DMS 273 treated with DMSO at 0.1 percent for 48 hours (cell line): ENCODE measurements around the gene MAP3K20.
"Not testable (repeated sequence)": the region's sequence is repeated elsewhere in the genome, so short reads cannot be mapped to it uniquely, and the experiment has no call there.

Source experiments
- DNase-seq: peaks from one replicate; lab custom pipeline; 2025; lab: John Stamatoyannopoulos, UW

Gene MAP3K20

DNA sequence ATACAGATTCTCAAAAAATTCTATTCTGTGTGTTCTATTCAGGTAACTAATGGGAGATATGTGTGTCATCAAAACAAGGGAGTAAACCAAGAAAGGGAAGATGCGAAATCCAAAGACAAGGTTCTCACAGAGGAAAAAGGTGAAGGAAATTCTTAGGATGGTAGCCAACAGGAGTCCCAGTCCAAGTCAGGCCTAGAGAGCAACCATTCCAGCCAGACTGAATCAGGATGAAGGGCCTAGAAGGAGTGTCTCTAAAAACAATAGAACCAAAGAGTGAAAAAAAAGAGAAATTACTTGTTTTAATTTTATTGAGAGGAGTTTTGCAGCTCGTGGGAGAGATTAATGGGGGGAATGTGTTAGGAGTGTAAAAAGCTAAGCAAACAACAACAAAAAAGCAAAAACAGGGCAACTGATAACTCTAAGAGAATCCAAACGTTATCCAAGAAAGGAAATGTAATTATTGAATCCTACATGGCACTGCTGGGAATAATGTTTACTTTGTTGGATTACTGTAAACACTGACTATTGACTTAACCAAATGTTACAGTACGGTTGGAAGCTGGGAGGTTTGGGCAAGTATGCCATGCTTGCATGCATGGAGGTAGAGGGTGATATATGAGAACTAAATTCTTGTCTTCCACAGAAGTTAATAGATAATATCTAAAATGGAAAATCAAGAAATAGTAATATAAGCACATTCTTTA lies 12.3 kb downstream of the MAP3K20 start:
- DNase-seq = no peak

DNA sequence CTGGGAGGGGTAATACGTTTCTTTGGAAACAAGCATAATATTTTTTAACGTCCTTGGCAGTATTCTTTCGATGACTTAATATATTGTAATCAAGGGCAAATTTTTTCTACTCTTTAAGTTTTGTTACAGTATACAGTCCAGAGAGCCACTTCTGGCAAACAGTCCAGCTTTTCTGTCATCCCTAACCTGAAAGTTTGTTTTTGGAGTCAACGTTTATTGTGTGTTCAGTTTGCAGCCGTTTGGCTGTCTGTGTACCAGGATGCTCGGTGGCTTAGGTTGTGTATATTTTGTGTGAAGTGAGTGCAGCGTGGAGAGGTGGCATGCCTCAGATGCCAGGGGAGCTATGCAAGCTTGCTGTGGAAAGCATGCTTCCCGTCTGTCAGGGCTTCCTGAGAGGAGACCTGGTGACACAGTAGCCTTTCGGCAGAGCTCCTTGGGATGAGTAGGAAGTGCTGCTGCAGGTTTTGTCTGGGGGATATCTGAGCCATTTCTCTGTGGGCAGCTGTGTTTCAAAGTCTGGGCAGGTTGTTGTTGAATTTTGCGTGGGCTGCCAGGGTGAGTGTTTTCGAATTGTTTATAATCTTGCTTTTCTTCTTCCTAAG lies 14.7 kb downstream of the MAP3K20 start:
- DNase-seq = no peak

DNA sequence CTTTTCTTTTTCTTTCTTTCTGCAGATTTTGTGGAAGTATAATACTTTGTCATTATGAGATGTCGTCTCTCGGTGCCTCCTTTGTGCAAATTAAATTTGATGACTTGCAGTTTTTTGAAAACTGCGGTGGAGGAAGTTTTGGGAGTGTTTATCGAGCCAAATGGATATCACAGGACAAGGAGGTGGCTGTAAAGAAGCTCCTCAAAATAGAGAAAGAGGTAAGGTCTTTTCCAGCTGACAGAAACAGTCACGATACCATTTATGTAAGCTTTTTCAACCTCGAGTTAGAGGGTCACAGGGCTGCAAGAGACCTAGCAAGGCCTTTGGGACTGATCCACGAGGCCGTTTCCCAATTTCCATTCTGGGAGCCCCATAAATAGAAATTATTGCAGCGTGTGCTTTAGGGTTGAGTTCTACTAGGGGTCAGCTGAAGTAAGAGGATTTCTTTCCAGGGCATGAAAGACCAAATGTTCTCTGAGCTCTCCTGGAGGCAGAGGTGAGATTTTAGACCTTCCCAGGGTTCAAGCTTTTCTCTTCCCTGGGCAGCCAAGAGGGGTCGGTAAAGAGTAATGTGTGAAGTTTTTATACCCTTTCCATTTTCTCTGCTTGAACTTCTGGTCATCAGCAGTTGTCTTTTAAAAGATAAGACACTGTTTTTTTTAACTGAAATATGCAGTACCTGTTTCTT lies 15.5 kb downstream of the MAP3K20 start:
- DNase-seq = no peak

DNA sequence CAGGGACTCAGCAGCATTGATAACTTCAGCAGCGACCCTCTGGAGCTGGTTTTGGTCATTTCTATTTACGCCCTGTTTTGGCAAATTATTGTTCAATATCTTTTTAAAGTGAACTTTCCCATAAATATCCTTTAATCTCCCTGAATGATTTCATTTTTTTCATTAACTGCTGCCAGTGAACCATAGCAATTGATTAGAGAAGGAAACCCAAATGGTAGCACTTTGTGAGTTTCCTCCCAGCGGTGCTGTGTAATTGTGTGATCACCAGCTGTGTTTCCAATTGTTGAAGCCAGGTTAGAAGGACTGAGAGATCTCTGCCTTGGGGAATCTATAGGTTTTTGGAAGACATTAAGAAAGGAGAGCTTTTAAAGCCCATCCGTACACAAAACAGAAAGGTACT lies 16.3 kb downstream of the MAP3K20 start:
- no peak for DNase-seq

DNA sequence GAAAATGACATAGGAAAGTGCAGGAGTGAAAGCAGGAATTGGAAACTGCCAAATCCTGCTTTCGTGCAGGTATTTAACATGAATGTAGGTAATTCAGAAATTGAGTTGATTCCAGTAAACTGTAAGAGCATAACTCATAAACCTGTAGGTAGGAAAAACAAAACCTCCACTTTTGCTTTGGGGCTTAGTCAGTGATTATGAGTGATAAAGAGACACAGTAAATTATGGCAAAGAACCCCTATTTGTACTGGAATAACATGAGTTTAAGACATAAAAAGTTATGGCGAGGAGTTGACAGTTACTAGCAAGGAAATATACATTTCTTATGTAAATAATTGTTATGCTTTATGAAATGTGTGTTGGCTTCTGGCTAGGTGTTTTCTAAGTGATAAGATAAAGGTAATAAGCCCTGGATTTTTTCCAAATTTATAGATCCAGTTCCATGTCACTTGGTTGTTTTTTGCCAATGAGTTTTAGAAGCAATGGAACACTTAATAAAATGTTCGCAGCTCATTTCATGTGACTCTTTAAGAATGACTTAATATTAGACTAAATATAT lies 17.3 kb downstream of the MAP3K20 start:
- no peak for DNase-seq

DNA sequence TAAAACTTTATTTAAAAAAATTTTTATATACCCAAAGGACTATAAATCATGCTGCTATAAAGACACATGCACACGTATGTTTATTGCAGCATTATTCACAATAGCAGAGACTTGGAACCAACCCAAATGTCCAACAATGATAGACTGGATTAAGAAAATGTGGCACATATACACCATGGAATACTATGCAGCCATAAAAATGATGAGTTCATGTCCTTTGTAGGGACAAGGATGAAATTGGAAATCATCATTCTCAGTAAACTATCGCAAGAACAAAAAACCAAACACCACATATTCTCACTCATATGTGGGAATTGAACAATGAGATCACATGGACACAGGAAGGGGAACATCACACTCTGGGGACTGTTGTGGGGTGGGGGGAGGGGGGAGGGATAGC lies 18.0 kb downstream of the MAP3K20 start:
- not testable (repeated sequence) for DNase-seq

DNA sequence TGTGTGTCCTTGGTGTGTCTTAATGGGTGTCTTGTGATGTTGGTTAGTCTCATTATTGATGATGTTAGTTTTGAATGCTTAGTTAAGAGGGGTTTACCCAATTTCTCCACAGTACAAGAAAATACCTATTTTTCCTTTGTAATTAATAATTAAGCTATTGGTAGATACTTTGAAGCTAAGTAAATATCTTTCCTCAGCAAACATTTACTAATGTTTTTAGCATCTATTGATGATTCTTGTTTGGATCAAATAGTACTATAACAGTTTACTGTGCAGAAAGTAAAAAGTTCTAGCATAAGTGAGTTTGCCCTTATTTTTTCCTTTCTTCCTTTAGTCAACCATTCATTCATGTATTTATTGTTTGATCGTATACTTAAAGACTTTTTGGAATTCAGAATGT lies 19.1 kb downstream of the MAP3K20 start:
- DNase-seq = no peak

DNA sequence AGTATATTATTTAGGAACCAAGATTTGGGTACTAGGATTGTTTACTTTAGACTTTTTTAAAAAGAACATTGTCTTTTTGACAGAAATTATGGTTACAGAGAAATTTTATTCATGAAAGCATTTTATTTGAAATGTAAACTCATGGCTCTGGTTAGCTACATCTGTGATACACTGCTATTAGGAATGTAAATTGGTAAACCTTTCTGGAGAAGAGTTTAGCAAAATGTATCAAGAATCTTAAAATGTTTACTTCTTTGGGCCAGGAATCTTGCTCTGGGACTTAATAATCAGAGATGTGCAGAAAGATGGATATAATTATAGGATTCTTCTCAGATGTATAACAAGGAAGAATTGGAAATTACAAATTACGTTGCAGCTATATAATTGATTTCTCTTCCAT lies 19.7 kb downstream of the MAP3K20 start:
- no peak for DNase-seq

DNA sequence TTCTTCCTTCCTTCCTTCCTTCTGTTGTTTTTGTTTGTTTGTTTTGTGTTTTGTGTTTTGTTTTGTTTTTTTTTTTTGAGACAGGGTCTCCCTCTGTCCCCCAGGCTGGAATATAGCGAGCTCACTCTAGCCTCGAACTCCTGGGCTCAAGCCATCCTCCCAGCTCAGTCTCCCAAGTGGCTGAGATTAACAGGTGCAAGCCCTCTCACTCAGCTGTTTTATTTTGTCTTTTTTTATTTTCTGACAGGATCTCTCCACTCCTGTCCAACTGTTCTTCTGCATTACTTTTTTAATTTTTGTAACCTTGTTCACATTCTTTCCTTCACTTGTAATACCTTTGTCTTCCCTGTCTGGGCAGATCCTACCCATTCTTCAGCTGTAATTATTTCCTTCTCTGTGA lies 23.6 kb downstream of the MAP3K20 start:
- no peak for DNase-seq

DNA sequence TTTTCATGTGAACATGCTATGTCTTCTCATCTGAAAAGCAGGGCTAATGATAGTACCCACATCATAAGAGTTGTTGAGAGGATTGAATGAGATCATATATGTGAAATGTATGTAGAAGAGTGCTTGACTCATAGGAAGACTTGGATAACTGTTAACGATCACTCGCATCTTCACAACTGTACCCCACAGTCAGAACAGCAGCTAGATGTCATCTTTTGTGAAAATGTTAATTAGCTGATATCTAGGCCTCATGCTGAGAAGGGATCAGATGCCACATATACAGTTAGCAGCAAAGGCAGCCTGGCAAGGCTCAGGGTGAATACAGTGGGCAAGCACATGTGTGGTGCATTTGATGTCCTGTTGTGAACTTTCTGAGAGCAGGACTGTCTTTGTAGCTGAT lies 24.2 kb downstream of the MAP3K20 start:
- DNase-seq = no peak

DNA sequence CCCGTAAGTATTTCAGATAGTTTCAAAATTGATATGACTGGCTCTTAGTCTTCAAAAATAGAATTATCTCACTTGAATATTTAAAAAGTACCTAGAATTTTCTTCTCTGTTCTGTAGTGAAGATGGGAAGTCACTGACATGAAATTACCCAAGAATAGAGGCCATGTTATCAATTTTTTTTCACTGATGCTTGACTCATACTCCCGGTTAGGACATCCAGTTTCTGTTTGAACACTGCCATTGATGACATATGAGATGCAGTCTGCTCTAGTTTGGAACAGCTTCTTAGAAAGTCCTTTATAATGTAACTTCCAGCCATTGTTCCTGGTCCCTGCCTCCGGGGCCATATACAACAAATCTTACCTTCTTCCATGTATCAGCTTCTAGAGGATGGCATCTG lies 26.0 kb downstream of the MAP3K20 start:
- DNase-seq = no peak

DNA sequence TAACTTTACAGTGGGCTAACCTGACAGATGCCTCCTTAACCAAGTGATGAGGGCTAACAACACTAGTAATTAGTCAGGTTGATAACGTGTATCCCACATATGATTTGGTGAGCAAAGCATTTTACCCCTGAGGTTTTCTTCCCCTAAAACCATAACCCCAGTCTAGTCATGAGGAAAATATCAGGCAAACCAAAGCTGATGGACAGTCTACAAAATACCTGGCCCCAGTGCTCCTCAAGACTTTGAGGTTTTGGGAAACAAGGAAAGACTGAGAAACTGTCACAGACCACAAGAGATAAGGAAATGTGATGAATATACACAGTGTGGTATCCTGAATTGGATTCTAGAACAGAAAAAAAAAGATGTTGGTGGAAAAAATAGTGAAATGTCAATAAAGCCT lies 28.5 kb downstream of the MAP3K20 start:
- DNase-seq = no peak

DNA sequence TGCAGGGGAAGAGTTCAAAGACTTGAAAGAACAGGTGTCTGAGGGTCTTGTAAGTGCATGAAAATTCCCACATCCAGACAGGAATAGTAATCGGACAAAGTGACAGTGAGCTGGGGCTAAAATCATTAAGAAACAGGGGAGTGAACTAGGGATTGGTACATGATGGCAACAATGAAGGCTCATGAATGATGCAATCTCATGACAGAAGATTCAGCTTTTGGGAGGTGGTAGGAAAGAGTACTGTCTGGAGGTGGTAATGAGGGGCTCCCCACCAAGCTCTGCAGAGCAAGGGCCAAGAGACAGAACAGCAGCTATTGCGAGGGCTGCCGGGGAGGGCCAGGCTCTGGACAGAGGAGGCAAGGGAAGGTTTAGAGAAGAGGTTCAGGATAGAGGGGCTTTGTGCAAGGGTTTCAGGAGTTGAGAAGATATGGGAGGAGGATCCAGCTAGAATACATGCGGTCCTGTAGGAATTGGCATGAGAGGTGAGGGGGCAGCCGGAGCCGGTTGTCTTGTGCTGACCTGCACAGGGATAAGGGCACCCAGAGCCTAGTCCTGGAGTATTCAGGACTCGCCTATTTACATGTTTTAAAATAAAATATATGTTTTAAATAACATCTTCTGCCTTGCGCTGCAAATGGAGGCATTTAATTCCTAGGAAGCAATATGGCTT lies 31.4 kb downstream of the MAP3K20 start:
- DNase-seq = no peak

DNA sequence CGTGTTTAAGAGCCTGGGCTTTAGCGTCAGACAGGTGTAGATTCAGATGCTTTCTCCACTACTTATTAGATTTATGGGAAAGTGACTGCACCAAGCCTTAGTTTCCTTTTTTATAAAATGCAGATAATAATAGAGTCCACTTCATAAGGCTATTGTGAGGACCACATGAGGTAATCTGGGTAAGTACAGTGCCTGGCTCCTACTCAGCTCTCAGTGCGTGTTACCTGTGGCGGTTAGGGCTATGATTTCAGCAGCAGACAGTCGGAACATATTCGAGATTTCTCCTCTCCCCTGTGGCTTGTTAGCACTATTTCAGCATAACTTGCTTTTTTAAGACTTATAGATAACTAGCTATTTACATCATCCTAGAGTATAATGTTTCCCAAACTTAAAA lies 32.0 kb downstream of the MAP3K20 start:
- DNase-seq = no peak

DNA sequence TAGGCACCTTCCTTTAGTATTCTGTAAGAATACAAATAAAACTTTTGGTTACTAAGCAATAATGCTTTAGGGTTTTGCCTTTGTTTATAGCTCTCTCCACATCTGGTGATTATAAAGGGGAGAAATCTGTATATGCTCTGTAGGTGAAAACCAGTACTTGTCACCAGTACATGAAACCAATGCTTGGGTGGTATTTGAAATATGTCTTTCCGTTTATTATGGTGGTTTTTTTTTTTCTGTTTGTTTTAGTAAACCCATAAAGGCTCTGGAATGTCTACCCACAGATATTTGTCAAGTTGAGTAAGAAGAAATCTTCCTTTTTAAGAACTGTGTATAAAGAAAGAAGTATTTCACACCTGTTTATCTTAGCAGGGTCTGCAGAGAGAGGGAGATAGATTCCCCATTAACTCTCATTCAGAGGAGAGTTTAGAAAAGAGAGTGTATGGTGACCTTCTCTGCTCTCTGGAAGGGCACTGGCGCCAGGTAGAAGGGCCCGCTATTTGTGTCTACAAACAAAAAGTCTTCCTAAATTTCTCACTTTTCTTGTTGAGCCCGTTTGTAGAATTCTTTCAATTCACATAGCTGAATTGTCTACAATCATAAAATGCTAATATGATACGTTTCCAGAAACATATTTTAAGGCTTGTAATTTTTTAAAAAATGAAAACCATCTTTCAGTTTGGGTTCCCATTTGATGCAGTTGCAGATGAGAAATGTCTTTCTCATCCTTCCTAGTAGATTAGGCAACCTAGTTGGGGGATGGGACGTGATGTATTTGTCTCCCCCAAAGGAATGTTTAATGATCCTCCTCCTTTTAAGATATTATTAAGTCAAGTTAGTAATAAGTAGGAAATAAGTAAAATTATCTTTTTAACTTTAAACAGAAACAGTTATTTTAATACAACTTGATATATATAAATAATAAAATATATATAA lies 33.9 kb downstream of the MAP3K20 start:
- DNase-seq = no peak

DNA sequence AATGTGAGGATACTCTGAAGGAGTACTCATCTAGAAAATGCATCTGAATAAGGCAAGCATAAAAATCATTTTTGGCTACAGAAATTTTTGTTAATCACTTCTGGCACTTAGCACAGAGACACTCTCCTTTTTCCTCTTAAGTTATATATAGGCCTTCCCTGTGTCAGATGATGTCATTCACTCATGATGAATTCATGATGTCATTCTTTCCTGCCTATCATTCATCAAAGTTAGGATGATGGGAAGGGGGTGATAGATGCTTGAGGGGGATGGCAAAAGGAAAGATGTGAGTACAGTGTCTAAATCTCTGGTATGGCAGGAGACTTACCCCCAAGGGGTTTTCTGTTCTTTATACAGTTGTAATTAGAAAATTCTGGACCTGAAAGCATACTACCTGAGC lies 42.0 kb downstream of the MAP3K20 start:
- DNase-seq = no peak

DNA sequence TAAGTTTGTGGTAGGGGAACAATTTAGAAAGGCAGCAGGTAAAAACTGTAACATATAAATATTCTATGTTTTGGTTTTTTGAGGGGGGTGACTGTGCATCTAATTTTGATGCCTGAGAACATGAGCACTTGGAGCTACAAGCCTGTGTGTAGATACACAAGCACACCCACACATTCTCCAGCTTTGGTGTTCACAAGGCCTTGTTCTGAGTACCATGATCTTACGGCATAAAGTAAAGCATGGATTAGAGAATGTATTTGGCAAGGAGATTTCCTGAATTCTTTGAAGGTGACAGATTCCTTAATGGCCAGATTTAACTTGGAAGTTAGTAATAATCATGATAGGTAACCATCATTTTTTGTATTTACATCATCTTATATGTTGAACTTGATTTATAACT lies 42.7 kb downstream of the MAP3K20 start:
- DNase-seq = no peak

DNA sequence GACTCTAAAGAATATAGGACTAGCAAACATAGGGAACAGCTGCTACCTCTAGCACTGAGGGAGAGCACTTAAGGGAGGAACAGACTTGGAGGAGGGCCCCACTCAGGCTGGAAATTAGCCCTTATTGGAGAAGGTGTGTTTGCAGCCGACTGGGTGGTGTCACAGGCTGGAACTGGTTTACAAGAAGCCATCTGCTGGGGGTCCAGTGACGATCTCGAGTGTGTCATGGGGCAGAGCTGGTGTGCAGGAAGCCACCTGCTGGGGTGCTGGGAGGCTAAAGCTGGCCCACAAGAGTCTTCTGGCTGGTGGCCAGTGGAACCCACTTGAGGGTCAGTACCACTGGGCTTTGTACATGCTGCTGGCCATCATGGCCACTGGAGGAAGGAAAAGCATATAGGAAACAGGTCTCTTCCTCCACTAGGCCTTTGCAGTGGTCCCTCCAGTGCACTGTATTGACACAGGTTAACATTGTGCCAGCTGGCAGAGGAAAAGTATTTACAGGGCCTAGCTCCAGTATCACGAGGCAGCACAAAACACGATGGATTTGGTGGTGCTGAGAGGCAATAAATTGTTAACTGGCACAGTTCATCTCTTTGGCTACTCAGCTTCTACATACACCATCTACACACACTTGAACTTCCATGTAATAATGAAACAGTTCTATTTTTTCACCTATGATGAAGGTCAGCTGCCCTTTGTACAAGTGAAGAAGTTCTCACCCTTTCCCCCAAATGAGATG lies 43.6 kb downstream of the MAP3K20 start:
- peak; percentile 92 for DNase-seq

DNA sequence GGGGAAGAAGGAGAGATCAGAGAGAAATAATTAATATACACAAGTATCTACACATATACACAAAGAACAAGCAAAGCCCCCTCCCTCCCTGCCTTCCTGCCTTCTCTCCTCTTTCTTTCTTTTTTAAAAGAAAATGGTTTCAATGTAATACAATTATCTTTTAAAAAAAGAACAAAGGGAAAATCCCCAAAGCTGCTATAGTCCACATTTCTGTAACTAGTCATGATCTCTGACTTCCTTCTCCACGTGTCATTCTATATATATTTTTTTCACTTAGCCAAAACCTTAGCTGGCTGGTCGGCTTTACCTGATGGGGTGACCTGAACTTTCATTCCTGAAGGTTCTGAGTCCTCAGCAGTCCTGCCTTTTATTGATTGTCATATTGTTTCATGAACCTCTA lies 44.3 kb downstream of the MAP3K20 start:
- no peak for DNase-seq

DNA sequence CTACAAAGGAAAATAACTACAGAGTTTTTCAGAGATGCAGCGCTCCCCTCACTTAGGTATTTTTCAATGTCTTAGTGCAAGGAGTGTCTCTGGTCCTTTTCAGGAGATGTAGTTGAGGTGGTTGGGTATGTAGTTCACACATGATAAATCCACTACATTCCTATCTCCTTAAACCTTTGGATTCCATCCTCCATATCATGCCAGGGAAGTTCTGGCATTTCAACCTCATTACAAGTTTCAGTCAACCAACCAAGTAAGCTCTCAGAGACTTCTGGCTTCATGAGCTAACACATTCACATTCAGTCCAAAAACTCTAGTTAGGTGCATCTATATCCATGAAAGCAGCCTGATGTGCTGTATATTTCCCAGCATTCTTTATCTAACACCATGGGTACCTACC lies 47.3 kb downstream of the MAP3K20 start:
- no peak for DNase-seq

DNA sequence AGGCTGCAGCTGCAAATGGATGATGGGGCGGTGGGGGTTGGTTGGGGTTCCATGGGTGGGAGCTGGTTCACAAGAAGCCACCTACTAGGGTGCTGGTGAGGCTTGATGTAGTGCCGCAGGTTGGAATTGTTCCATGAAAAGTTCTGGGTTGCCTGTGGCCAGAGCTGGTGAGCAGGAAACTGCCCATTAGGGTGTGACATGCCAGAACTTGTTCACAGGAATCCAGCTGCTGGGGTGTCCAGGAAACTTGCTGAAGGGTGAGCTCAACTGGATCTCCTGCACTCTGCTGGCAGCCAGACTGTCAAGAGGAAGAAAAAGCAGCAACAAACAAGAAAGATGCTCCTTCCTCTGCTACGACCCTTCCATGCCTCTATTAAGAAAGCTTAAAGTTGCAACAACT lies 48.8 kb downstream of the MAP3K20 start:
- no peak for DNase-seq
